NCI-H2171 treated with DMSO at 0.1 percent for 48 hours (cell line): ENCODE data around the gene PECR.
"Not testable (repeated sequence)": the region's sequence is repeated elsewhere in the genome, so short reads cannot be mapped to it uniquely, and the experiment has no call there.

ENCODE experiments used
- DNase-seq: peaks from one replicate; lab custom pipeline; 2025; lab: John Stamatoyannopoulos, UW

PECR gene

DNA sequence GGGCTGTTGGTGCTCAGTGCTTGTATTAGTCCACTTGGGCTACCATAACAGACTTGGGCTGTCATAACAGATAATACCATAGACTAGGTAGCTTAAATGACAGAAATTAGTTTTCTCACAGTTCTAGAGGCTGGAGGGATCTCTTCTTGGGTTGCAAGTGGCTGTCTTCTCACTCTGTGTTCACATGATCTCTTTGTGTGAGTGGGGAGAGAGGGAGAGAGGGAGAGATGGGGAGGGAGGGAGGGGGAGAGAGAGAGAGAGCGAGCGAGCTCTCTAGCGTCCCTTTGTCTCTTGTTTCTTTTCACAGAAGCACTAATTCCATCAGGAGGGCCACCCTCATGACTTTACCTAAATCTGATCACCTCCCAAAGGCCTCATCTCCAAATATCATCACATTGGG lies 23.1 kb upstream of the PECR start:
- no peak for DNase-seq

DNA sequence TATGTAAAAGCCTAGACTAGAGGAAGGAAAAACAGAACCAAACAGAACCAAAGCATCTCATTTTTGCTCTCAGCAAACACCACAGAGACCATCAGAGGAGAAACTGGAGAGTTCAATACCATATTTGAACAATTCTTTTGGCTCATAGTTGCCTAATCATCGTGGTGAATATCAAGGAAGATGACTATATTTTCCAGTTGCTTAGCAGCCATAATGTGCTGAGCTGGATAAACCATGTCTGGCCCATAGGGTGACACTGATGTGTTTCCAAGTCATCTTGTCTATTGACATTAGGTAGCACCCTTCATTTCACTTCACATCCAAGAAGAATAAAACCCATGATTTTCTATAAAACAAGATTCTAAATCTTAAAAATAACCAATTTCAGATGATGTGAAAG lies 21.6 kb upstream of the PECR start:
- no peak for DNase-seq

DNA sequence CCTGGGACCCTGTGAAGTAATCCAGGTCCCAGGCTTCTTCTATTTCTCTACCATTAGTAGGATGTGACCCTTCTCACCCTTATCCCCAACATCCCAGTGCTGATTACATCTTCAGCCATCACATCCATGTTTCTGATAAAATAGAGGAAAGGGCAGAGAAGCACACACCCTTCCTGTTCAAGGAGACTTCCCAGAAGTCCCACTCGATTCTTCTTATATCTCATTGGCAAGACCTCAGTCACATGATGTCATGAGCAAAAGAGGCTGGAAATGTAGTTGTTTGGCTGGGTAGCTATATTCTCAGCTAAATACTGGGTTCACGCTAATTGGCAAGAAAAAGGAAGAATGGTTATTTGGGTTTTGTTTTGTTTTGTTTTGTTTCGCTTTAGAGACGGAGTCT lies 19.5 kb upstream of the PECR start:
- no peak for DNase-seq

DNA sequence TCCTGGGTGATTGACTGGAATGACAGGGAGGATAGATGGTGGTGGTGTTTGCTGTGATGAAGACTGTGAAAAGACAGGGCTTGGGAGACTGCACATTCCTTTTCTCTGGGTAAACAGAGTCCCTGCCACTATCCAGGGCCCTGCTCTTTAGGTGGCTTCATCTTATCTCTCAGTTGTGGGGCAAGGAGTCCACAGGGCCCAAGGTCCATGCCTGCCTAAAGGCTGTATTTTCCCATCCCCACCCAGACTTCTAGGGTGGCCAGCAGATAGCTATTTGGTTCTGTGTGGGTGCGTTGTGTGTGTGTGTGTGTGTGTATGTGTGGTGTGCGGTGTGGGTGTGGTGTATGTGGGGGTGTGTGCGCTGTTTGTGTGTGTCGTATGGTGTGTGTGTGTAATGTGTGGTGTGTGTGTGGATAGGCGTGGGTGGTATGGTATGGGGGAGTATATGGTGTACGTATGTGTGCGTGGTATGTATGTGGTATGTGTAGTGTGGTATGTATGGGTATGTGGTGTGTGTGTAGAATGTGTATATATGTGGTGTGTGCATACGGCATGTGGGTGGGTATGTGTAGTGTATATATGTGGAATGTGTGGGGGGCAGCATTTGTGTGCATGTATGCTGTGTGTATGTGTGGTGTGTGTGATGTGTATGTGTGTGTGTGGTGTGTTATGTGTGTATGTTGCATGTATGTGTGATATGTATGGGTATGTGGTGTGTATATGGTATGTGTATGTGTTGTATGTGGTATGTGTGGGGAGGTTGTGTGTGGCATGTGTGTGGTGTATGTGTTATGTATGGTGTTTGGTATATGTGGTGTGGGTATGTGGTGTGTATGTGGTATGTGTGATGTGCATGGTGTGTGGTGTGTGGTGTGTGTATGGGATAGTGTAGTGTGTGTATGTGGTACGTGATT lies 17.1 kb upstream of the PECR start:
- no peak for DNase-seq

DNA sequence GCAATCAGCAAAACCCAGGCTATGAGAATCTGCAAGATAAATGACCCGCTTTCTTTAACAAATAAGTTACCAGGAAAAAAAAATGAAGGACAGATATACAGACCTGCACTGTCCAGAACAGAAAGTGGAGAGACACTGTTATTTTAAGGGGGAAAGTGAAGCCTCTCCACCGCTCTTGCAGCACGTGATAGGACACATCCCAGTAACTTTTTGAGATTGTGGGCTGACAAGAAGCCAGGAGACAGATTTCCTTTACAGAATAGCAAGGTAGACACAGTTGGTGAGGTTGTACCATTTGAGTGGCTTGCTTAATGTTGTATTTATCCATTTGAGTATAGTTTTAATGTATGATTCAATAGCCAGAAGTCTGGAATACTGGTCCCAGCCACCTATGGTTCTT lies 13.1 kb upstream of the PECR start:
- no peak for DNase-seq

DNA sequence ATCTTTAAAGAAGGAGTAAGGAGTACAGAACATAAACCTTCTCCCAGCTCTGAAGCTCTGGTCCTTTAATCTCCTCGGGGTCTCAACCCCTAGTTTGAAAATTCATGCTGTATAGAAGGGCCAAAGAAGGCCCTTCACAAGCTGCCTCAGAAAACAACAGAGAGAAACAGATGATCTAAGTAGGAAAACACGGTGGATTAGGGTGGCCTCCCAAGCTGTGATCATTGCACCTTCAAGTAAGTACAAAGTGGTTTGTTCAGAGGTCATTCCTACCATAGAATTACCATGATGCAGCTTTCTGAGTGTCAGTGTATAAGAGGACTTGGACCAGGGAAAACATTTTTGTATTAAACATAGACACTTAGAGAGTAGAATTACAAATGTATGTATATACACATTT lies 11.0 kb upstream of the PECR start:
- no peak for DNase-seq

DNA sequence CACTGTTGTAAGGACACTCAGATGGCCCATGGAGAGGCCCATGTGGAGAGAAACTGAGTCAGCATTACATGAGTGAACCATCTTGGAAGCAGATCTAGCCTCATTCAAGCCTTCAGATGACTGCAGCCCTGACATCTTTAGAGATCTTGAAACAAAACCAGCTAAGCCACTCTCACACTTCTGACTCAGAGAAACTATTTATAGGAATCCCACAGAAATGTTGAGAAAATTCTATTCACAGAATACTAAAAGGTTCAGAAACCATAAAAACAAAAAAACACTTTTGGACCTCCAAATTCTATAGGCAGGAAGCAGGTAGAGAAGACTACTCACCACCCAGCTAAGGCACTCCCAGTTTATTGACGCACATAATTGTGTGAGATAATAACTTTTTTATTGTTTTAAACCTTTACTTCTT lies 8.8 kb upstream of the PECR start:
- DNase-seq: no peak

DNA sequence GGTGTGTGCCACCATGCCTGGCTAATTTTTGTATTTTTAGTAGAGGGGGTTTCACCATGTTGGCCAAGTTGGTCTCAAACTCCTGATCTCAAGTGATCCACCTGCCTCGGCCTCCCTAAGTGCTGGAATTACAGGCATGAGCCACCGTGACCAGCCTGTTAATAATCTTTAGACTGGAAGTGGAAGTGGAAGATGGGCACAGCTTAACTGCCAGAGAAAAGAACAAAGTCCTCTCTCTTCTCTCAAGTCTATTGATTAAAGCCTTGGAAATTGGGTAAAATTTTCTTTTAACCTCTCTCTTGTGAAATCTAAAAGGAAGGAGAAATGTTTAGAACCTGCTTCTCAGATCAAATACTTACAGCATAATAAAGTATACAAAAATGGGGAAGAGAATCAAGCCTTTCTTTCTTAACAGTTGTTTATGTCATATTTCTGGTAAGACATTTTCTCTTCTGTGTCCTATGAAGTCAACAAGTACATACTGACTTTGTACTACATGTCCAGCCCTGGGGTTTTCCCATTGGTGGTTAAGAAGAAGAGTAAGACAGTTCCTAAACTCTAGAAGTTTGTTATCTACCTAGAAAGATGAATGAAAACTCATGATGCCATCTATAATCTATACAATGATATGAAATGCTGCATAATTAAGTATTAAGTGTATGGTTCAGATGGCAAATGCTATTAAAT lies 4.7 kb upstream of the PECR start:
- no peak for DNase-seq

DNA sequence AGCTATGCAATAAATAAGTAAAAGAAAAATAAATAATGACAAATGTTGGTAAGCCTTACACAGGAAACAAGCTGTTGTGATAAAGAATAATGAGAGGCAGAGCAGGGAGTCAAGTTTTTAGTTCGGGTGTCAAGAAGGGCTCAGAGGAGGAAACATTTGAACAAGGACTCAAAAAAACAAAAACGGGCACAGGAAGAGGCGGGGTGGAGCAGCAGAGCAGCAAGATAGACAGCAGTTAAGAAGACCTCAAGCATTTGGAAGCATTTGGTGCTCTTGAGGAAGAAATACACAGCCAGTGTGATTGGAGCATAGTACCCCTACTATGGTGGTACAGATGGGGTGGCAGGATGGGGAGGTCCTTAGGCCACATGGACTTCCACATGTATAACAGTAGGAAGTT lies 2.9 kb upstream of the PECR start:
- DNase-seq: peak; percentile 65

DNA sequence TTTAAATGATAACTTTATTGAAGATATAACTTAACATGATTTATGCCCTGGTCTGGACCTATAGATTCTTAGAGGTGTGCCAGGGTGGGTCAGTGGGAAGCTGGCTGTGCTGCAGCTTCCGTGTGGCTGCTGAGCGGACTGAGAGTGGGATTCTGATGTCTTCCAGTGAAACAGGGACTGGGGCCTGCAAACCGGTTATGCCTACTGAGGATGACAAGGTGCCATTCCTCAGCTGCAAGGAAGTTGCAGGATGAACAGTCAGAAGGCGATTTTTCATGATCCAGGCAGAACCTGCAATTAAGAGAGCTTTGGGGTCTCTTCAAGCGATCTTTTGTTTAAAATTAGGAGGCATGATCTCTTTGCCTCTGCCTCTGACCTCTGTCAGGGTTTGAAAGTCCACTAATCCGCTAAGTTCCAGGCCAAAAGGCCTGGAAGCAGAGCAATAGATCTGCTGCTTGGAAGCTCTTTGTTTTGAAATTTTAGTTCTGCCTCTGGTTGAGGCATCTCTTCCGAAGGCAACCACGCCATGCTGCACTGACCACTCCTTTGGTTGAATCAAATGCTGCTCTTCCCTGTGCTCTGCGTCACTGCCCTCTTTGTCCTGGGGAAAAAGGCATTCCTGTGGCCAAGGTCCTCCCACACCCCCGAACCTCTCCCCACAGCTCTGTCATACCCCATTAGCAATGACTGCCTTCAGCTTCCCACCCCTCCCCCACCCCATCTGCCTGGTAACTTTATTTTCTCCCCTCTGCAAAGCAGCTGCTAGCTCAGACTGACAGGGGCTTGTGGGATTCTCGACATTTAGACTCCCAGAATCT lies 2.1 kb upstream of the PECR start:
- peak; percentile 88 for DNase-seq

DNA sequence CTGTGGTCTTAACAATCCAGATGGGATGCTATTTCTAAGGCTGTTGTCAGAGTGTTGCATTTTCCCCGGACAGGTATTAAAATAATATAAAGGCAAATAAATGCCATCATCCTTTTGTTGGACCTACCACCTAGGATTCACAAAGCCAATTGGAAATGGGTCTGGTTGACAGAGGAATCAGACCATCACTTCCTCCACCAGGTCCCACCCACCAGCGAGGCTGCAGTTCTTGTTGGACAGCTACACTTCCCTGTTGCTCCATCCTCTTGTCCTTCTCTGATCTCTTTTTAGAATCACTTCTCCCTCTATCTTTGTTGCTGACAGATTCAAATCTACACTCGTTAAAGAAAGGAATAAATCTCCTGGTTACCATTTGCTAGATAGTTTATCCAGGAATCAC lies 1.2 kb upstream of the PECR start:
- DNase-seq: peak; percentile 24

DNA sequence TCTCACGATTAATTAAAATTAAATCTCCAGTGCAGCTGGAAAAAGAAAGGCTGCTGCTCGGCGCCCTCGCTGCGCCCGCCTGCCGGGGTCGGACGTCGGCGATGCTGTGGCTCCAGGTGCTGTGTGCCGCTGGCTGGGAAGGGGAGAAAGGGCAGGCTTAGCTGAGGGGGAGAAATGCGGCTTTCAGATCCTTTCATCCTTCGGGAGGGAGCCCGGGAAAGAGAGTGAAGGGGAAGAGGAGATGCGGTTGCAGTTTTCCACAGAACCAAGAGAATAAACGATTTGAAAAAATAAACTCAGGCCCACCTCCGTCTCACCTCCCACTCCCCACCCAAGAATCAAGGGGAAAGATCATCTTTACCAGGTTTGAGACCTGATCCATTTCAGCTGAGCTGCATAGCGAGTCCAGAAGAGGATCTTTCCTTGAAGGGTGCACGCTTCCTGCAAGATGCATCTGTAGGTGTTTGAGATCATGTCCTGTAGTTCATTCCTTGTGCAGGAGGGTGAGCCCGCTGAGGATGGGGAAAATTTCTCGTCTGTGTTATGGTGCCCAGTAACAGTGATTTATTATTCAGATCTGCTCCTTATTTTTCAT lies 605 bp upstream of the PECR start:
- DNase-seq: peak; percentile 49

DNA sequence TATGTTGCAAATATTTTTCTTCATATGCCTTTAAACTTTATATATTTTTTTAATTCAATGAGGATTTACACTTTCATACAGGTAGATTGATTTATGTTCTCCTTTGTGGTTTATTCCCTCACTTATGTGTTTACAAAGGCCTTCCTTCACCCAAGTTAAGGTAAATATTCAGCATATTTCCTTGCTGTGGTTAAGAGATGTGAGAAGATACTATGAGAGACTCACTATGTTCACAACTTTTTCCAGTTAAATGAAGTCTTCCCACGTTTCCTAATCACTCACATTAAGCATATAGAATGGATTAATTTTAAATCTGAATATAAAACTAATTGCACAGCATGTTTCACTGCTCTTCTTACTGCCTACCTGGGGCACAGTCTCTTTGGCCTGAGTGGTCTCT lies 597 bp downstream of the PECR start:
- DNase-seq: no peak

DNA sequence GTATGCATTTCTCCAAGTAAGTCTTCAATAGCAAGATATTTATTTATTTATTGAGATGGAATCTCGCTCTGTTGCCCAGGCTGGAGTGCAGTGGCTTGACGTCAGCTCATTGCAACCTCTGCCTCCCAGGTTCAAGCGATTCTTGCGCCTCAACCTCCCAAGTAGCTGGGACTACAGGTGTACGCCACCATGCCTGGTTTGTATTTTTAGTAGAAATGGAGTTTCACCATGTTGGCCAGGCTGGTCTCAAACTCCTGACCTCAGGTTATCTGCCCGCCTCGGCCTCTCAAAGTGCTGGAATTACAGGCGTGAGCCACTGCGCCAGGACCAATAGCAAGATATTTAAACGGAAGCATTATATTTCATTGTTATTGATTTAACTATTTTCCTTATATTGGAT lies 1.6 kb downstream of the PECR start:
- DNase-seq: not testable (repeated sequence)

DNA sequence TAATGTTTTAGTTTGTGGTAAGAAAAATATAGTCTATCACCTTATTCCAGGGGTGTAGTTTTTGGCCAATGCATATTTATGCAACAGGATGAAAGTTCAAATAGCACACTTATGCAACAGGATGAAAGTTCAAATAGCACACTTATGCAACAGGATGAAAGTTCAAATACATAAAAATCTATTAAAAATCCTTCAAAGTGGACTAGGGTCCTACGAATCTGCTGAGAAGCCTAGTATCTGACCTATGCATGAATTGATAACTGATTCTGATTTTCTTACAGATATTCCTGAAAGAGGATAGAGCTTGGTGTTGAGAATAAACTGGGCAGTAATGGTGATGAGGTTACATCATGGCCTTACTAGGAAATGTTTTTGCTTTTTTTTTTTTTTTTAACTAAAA lies 2.8 kb downstream of the PECR start:
- DNase-seq: no peak

DNA sequence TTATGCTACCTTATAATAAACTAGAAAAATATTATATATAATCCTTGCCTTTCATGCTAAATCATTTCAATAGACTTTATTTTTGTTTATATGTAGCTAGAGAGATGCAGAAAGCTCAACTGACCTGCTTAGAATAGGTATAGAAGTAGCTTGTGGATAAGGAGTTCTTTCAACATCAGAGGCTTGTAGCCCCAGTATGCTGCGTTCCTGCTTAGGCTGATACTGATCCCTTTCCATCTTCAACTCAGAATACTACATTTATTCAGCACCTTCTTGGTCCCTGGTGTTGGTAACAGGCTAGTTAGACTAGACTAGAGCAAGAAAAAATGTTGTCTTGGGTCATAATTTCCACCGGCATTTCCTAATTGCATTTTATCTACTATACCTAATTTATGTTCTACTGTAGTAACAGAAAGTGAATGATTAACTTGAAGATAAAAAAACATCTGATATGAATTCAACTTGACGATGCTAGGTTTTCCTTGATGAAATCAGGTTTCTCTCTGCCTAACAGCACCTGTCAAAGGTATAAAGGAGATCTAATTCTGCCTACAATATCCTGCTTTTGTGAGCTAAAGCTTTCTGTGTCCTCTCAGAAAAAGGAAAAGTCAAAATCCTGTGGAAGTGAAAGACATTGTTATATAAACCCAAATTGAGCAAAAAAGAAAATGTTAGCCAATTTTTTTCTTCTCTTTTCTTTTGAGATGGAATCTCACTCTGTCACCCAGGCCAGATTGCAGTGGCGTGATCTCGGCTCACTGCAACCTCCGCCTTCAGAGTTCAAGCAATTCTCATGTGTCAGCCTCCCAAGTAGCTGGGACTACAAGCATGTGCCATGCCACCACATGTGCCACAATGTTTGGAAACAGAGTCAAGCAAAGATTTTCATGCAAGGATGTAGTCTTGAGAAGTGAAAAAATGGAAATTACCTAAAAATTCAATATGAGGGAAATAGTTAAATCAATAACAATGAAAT lies 5.8 kb downstream of the PECR start:
- no peak for DNase-seq

DNA sequence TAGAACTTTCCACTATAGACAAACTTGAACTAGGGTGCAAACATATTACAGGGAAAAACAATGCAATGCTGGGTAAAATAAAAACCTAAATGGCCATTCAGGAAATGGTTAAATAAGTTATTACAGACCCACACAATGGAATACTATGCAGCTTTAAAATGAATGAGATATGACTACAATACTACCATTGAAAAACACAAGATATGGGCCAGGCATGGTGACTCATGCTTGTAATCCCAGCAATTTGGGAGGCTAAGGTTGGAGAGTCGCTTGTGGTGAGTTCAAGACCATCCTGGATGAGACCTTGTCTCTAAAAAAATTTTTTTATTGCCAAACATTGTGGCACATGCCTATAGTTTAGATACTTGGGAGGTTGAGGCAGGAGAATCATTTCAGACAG lies 6.8 kb downstream of the PECR start:
- no peak for DNase-seq

DNA sequence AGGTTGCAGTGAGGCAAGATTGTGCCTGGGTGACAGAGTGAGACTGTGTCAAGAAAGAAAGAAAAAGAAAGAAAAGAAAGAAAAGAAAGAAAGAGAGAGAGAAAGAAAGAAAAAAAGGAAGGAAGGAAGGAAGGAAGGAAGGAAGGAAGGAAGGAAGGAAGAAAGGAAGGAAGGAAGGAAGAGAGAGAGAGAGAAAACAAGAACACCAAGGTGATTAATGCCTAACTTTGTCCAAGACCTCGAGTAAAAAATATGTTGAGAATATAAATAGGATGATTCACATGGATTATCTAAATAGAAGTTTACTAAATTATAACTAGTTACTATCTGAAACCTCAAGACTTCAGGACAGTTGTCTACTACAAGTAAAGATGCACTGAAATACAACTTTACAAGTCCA lies 7.2 kb downstream of the PECR start:
- no peak for DNase-seq

DNA sequence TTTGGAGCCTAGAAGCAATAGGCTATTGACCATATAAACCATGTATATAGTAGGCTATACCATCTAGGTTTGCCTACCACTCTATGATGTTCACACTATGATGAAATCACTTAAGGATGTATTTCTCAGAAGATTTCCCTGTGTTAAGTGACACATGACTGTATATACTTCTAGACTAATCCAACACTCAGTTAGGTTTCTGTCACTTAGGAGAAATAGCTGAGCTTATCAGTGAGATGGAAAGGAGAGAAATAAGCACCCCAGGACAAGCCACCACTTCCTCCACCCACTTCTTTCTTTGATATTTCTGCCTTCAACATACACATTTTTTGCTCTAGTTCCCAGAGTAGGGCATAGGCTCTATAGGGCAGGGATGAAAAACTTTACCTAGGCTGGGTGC lies 7.8 kb downstream of the PECR start:
- no peak for DNase-seq

DNA sequence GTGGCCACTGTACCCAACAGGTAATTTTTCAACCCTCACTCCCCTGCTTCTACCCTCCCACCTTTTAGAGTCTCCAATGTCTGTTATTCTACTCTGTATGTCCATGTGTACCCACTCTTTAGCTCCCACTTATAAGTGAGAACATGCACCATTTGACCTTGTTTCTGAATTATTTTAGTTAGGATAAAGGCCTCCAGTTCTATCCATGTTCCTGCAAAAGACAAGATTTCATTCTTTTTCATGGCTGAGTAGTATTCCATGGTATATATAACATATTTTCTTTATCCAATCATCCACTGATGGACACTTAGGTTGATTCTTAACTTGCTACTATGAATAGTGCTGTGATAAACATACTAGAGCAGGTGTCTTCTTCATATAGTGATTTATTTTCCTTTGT lies 9.1 kb downstream of the PECR start:
- DNase-seq: no peak
